ENCODE results near the gene SLC25A20.

DNA sequence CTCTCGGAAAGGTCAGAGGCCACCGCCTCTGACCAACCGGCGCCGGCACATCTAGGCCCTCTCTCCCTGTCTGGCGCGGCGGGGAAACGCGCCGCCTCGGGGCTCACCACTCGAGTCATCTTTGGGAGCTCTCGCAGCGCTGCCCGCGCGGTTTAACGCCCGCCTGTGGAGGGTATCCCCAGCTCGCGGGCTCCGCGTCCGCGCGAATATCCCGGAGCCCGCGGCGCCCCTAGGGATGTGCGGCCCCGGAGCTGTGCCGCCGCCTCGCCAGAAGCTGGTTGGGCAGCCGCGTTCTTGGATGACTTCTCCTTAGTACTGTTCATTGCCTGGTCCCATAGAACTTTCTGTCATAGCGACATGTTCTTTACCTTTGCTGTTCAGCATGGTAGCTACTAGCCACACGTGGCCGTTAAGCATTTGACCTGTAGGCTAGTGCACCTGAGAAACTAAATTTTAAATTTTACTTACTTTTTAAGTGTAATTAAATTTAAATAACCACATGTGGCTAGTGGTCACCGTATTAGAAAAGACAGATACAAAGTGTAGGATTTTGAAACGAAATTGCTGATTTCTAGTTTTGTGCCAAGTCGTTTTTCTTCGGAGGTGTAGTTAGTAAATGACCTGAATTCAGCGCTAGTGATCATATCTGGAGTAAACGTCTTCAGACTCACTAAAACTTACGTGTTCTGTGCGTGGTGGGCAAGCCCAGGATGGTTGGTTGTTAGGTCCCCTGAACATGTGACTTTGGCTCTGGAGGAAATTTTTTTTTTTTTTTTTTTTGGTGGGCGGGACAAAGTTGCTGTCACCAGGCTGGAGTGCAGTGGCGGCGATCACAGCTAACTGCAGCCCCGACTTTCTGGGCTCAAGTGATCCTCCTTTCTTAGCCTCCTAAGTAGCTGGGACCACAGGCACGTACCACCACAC is 20.8 kb upstream of the SLC25A20 start:
- no peak for TF ChIP-seq POLR2AphosphoS5 (IDR thresholded peaks at IDR 0.05)
- TF ChIP-seq, protein P1, sequence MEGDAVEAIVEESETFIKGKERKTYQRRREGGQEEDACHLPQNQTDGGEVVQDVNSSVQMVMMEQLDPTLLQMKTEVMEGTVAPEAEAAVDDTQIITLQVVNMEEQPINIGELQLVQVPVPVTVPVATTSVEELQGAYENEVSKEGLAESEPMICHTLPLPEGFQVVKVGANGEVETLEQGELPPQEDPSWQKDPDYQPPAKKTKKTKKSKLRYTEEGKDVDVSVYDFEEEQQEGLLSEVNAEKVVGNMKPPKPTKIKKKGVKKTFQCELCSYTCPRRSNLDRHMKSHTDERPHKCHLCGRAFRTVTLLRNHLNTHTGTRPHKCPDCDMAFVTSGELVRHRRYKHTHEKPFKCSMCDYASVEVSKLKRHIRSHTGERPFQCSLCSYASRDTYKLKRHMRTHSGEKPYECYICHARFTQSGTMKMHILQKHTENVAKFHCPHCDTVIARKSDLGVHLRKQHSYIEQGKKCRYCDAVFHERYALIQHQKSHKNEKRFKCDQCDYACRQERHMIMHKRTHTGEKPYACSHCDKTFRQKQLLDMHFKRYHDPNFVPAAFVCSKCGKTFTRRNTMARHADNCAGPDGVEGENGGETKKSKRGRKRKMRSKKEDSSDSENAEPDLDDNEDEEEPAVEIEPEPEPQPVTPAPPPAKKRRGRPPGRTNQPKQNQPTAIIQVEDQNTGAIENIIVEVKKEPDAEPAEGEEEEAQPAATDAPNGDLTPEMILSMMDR (IDR thresholded peaks at IDR 0.05; ENCODE audit: poor library complexity, severe bottlenecking): no peak
- TF ChIP-seq SMC3 (conservative IDR thresholded peaks at IDR 0.05; ENCODE audit: poor library complexity): no peak
